Osteocyte (in vitro differentiated cells): ENCODE measurements around the gene ATP11B. TPM values are rescaled to one million over a fixed set of nuclear protein-coding genes. Genes with fewer than 3 reads are reported as not detected.
"Not testable (repeated sequence)": the region's sequence is repeated elsewhere in the genome, so short reads cannot be mapped to it uniquely, and the experiment has no call there.

Experiments
- DNase-seq: peaks from one replicate; pipeline ENCODE4 v3.0.0; 2021; ENCODE audit warnings: mixed read lengths; ENCODE audit not compliant: unreplicated experiment; ENCODE audit errors: extremely low spot score
- H3K27ac Mint-ChIP-seq: one replicate; pipeline ENCODE4 v1.8.0; 2021; ENCODE audit warnings: mild to moderate bottlenecking, mixed read lengths; ENCODE audit not compliant: unreplicated experiment
- H3K27me3 Mint-ChIP-seq: one replicate; pipeline ENCODE4 v1.8.0; 2021; ENCODE audit warnings: mixed read lengths; ENCODE audit not compliant: unreplicated experiment
- H3K36me3 Mint-ChIP-seq: one replicate; pipeline ENCODE4 v1.8.0; 2021; ENCODE audit warnings: mixed read lengths; ENCODE audit not compliant: unreplicated experiment
- H3K4me1 Mint-ChIP-seq: one replicate; pipeline ENCODE4 v1.8.0; 2021; ENCODE audit warnings: mixed read lengths; ENCODE audit not compliant: unreplicated experiment
- H3K4me3 Mint-ChIP-seq: one replicate; pipeline ENCODE4 v1.8.0; 2021; ENCODE audit warnings: mild to moderate bottlenecking, moderate library complexity, mixed read lengths; ENCODE audit not compliant: unreplicated experiment
- H3K9me3 Mint-ChIP-seq: one replicate; pipeline ENCODE4 v1.8.0; 2021; ENCODE audit warnings: mixed read lengths; ENCODE audit not compliant: unreplicated experiment
- CTCF ChIP-seq: fragments of 200-600 bp; sonication (generic); IDR thresholded peaks from 2 replicates; pipeline ENCODE4 v1.5.0; 2021; ENCODE audit warnings: antibody characterized with exemption, mild to moderate bottlenecking, moderate library complexity
- total RNA-seq: library from RNA; stranded (reverse); gene quantifications from 2 replicates; pipeline ENCODE4 v1.2.1, GENCODE V29; 2021

The ATP11B gene
- total RNA-seq, 1 donor from 2014 or later = 69.2 TPM

GRCh38 chr3:182861348-182861747 is 68.0 kb downstream of the ATP11B start:
- no peak for DNase-seq

GRCh38 chr3:182862159-182862860 is 69.0 kb downstream of the ATP11B start:
- Mint-ChIP-seq H3K27ac (no peak overlapping the region), H3K4me3 (no peak overlapping the region)

More at GRCh38 chr3:182861348-182861747, 68.0 kb downstream of the ATP11B start:
- no peaks in the 10 kb centered on the region for H3K4me1 Mint-ChIP-seq
- no peaks in the 10 kb centered on the region for H3K27me3 Mint-ChIP-seq
- no peak overlapping the region for H3K4me3 Mint-ChIP-seq
- no peak overlapping the region for H3K27ac Mint-ChIP-seq
- TF ChIP-seq CTCF = no peak
- H3K9me3 Mint-ChIP-seq = no peaks in the 10 kb centered on the region
- peaks cover 36% of the 10 kb centered on the region for H3K36me3 Mint-ChIP-seq

GRCh38 chr3:182869059-182869458 is 75.8 kb downstream of the ATP11B start:
- Mint-ChIP-seq H3K4me1 (peaks cover 4% of the 10 kb centered on the region), H3K27me3 (no peaks in the 10 kb centered on the region), H3K4me3 (no peak overlapping the region)

More at GRCh38 chr3:182862159-182862860, 69.0 kb downstream of the ATP11B start:
- Mint-ChIP-seq H3K36me3 (peaks cover 36% of the 10 kb centered on the region), H3K27me3 (no peaks in the 10 kb centered on the region), H3K9me3 (no peaks in the 10 kb centered on the region), H3K4me1 (no peaks in the 10 kb centered on the region)
- DNase-seq = no peak
- TF ChIP-seq CTCF = no peak

GRCh38 chr3:182870917-182871316 is 77.6 kb downstream of the ATP11B start:
- not testable (repeated sequence) for H3K4me3 Mint-ChIP-seq, H3K27ac Mint-ChIP-seq, H3K4me1 Mint-ChIP-seq, DNase-seq, H3K9me3 Mint-ChIP-seq, H3K27me3 Mint-ChIP-seq
- H3K36me3 Mint-ChIP-seq = peaks cover 53% of the 10 kb centered on the region

More at GRCh38 chr3:182869059-182869458, 75.8 kb downstream of the ATP11B start:
- Mint-ChIP-seq H3K27ac (no peak overlapping the region), H3K36me3 (peaks cover 53% of the 10 kb centered on the region), H3K9me3 (no peaks in the 10 kb centered on the region)
- DNase-seq = no peak
- no peak for TF ChIP-seq CTCF

- DNase-seq = no peak
- H3K4me3 Mint-ChIP-seq = no peak overlapping the region
- no peaks in the 10 kb centered on the region for H3K4me1 Mint-ChIP-seq
- H3K9me3 Mint-ChIP-seq = no peaks in the 10 kb centered on the region
- TF ChIP-seq CTCF = no peak
- H3K36me3 Mint-ChIP-seq = peaks cover 24% of the 10 kb centered on the region
- no peaks in the 10 kb centered on the region for H3K27me3 Mint-ChIP-seq
- no peak overlapping the region for H3K27ac Mint-ChIP-seq
These were observed 85.8 kb downstream of the ATP11B start for GRCh38 chr3:182879031-182879611.
